HTERT RPE-1 (cell line): ENCODE results near the gene ALPG.

Experiments used
- in situ Hi-C: fragments of 300-500 bp; cut with MboI; formaldehyde crosslinking; loops from 4 replicates; pipeline ENCODE4 v1.14.3; 2020; ENCODE audit warnings: low sequenced_read_pairs

Gene ALPG

GRCh38 chr2:232456296-232457120 is 49.9 kb downstream of the ALPG start:
- in situ Hi-C loops: no loop called here

- in situ Hi-C loops: no loop called here
These were observed 50.7 kb downstream of the ALPG start for GRCh38 chr2:232457121-232458011.

GRCh38 chr2:232458051-232458660 is 51.5 kb downstream of the ALPG start:
- in situ Hi-C loops: no loop called here

GRCh38 chr2:232458661-232459418 is 52.2 kb downstream of the ALPG start:
- in situ Hi-C loops: no loop called here

GRCh38 chr2:232459419-232460035 is 52.9 kb downstream of the ALPG start:
- in situ Hi-C loops: no loop called here

GRCh38 chr2:232460171-232460570 is 53.5 kb downstream of the ALPG start:
- in situ Hi-C loops: no loop called here
